Nephron (organoid): ENCODE data around the gene IGDCC3.

ENCODE experiments used
- H3K27ac Mint-ChIP-seq, 3 experiments: 2 replicates each; pipeline ENCODE4 v1.8.0; 2020; ENCODE audit warnings: mixed read lengths in 3 of 3, mild to moderate bottlenecking in 2 of 3, moderate library complexity in 1 of 3
- H3K27me3 Mint-ChIP-seq: 2 replicates; pipeline ENCODE4 v1.8.0; 2021; ENCODE audit warnings: low read depth, mild to moderate bottlenecking, moderate library complexity, mixed read lengths
- H3K36me3 Mint-ChIP-seq: 2 replicates; pipeline ENCODE4 v1.8.0; 2020; ENCODE audit warnings: low read depth, mixed read lengths
- H3K4me1 Mint-ChIP-seq: 2 replicates; pipeline ENCODE4 v1.8.0; 2020; ENCODE audit warnings: mixed read lengths
- H3K4me3 Mint-ChIP-seq, 3 experiments: 2 replicates each; pipeline ENCODE4 v1.8.0; 2020; ENCODE audit warnings: mild to moderate bottlenecking in 3 of 3, mixed read lengths in 3 of 3, moderate library complexity in 2 of 3
- H3K9me3 Mint-ChIP-seq: 2 replicates; pipeline ENCODE4 v1.8.0; 2020; ENCODE audit warnings: mixed read lengths
- CTCF ChIP-seq, 3 experiments: fragments of 200-600 bp; sonication (generic); IDR thresholded peaks; one replicate each; pipeline ENCODE4 v1.5.0; 2021; ENCODE audit warnings: antibody characterized with exemption in 3 of 3; ENCODE audit not compliant: unreplicated experiment in 3 of 3

The IGDCC3 gene

GRCh38 chr15:65389226-65389625 lies 11.4 kb upstream of the IGDCC3 start:
- Mint-ChIP-seq H3K4me1 (peaks cover 18% of the 10 kb centered on the region), H3K27ac (no peak overlapping the region), H3K4me3 (no peak overlapping the region), H3K36me3 (peaks cover 27% of the 10 kb centered on the region), H3K27me3 (peaks cover 9% of the 10 kb centered on the region), H3K9me3 (no peaks in the 10 kb centered on the region)
- no peak for TF ChIP-seq CTCF (IDR thresholded peaks at IDR 0.05; ENCODE audit: unreplicated experiment in 3 of 3)

GRCh38 chr15:65388306-65389080 lies 10.7 kb upstream of the IGDCC3 start:
- peaks cover 19% of the 10 kb centered on the region for H3K4me1 Mint-ChIP-seq
- H3K27ac Mint-ChIP-seq, result no peak overlapping the region
- TF ChIP-seq CTCF (IDR thresholded peaks at IDR 0.05; ENCODE audit: unreplicated experiment in 3 of 3), result no peak
- H3K36me3 Mint-ChIP-seq, result peaks cover 20% of the 10 kb centered on the region
- H3K27me3 Mint-ChIP-seq, result peaks cover 3% of the 10 kb centered on the region
- H3K4me3 Mint-ChIP-seq, result no peak overlapping the region
- no peaks in the 10 kb centered on the region for H3K9me3 Mint-ChIP-seq

GRCh38 chr15:65386886-65387285 lies 9.1 kb upstream of the IGDCC3 start:
- no peak for TF ChIP-seq CTCF (IDR thresholded peaks at IDR 0.05; ENCODE audit: unreplicated experiment in 3 of 3)
- Mint-ChIP-seq H3K4me3 (no peak overlapping the region), H3K36me3 (peaks cover 19% of the 10 kb centered on the region), H3K27me3 (no peaks in the 10 kb centered on the region), H3K27ac (peak overlapping the region in 2 of 3 experiments; percentile 28 to 81), H3K4me1 (peaks cover 30% of the 10 kb centered on the region), H3K9me3 (no peaks in the 10 kb centered on the region)

GRCh38 chr15:65386376-65386775 lies 8.6 kb upstream of the IGDCC3 start:
- H3K27ac Mint-ChIP-seq, result peak overlapping the region; percentile 81 to 86 (median 85)
- no peaks in the 10 kb centered on the region for H3K9me3 Mint-ChIP-seq
- no peak overlapping the region for H3K4me3 Mint-ChIP-seq
- no peak for TF ChIP-seq CTCF (IDR thresholded peaks at IDR 0.05; ENCODE audit: unreplicated experiment in 3 of 3)
- H3K4me1 Mint-ChIP-seq, result peaks cover 32% of the 10 kb centered on the region
- H3K27me3 Mint-ChIP-seq, result no peaks in the 10 kb centered on the region
- H3K36me3 Mint-ChIP-seq, result peaks cover 19% of the 10 kb centered on the region

- Mint-ChIP-seq H3K4me3 (peak overlapping the region in 2 of 3 experiments; percentile 11 to 54), H3K36me3 (peaks cover 19% of the 10 kb centered on the region), H3K27me3 (no peaks in the 10 kb centered on the region), H3K4me1 (peaks cover 32% of the 10 kb centered on the region), H3K27ac (peak overlapping the region; percentile 81 to 86 (median 85)), H3K9me3 (no peaks in the 10 kb centered on the region)
- TF ChIP-seq CTCF (IDR thresholded peaks at IDR 0.05; ENCODE audit: unreplicated experiment in 3 of 3), result no peak
Measured at GRCh38 chr15:65385870-65386258, 8.1 kb upstream of the IGDCC3 start.
